ENCODE measurements around the gene TPST2.

GRCh38 chr22:26516503-26516902 is 73.4 kb downstream of the TPST2 start:
- TF ChIP-seq POLR2A (IDR thresholded peaks at IDR 0.05; ENCODE audit: low read length): no peak
- TF ChIP-seq GATA1 (IDR thresholded peaks at IDR 0.05; ENCODE audit: low read depth, low read length): no peak
